Uterus (tissue), 2 donors: ENCODE measurements around the gene GALK2.

Experiments used
- CTCF ChIP-seq, 4 experiments: fragments of 200-600 bp in 2 of 4; fragments of 450-650 bp in 2 of 4; sonication (generic) in 2 of 4; IDR thresholded peaks; one replicate each; pipeline ENCODE4 v1.5.1; 2016 to 2019; ENCODE audit warnings: antibody characterized with exemption in 4 of 4, mild to moderate bottlenecking in 2 of 4, moderate library complexity in 1 of 4
- POLR2A ChIP-seq, 2 donors: fragments of 450-650 bp; IDR thresholded peaks; one replicate each; pipeline ENCODE4 v1.6.1; 2016; ENCODE audit warnings: antibody characterized with exemption in 2 of 2, mild to moderate bottlenecking in 1 of 2, moderate library complexity in 1 of 2

GRCh38 chr15:49187549-49188245, 17.6 kb downstream of the GALK2 start:
- TF ChIP-seq CTCF (IDR thresholded peaks at IDR 0.05) = no peak
- no peak for TF ChIP-seq POLR2A (IDR thresholded peaks at IDR 0.05)
